Stimulated activated naive B cell treated with anti-CD40 and anti-IgM and Interleukin-4, amounts not matched to agents 10 μg/mL and 1 μg/mL and 100 μg/mL, for 72 hours (primary cell): ENCODE measurements around the gene ROCK2.
A peak's percentile ranks its signal among the peaks of the same experiment; 100 is the strongest.

Experiments used
- ATAC-seq, 2 donors: fragments of 150-1000 bp; cut with Tn5 transposase; replicated peaks; 2 replicates each; pipeline ENCODE4 v1.10.0; 2021; ENCODE audit warnings: moderate library complexity in 1 of 2
- DNase-seq: peaks from one replicate; pipeline ENCODE4 v3.0.0; 2021
- H3K27ac Mint-ChIP-seq: one replicate; pipeline ENCODE4 v1.8.0; 2022; ENCODE audit warnings: mild to moderate bottlenecking, mixed read lengths
- H3K27me3 Mint-ChIP-seq, 2 donors: one replicate each; pipeline ENCODE4 v1.8.0; 2022; ENCODE audit warnings: mixed read lengths in 2 of 2
- H3K36me3 Mint-ChIP-seq, 2 donors: one replicate each; pipeline ENCODE4 v1.8.0; 2022; ENCODE audit warnings: mixed read lengths in 2 of 2, mild to moderate bottlenecking in 1 of 2
- H3K4me1 Mint-ChIP-seq, 2 donors: one replicate each; pipeline ENCODE4 v1.8.0; 2022; ENCODE audit warnings: mixed read lengths in 2 of 2, mild to moderate bottlenecking in 1 of 2
- H3K4me3 Mint-ChIP-seq, 2 donors: one replicate each; pipeline ENCODE4 v1.8.0; 2022; ENCODE audit warnings: mild to moderate bottlenecking in 2 of 2, mixed read lengths in 2 of 2, moderate library complexity in 1 of 2
- H3K9me3 Mint-ChIP-seq, 2 donors: one replicate each; pipeline ENCODE4 v1.8.0; 2022; ENCODE audit warnings: mixed read lengths in 2 of 2, mild to moderate bottlenecking in 1 of 2

Gene ROCK2

DNA sequence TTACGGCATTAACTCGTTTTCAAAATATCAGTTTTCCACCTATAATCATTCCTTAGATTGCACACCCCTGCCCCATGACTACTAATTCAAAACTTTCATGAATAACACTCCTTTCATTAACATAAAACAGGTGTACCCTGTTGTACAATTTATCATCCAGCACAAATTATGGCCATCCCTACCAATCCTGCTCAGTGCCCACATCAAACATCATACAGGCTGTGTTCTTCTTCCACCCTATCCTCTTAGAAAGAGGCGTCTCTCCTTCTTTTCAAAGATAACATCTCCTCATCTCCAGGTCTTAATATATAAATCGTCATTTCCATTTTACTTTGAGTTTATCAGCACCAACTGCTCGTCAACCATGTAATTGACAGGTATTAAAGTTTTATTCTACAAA is 121.6 kb downstream of the ROCK2 start:
- DNase-seq = no peak
- Mint-ChIP-seq H3K4me1 (peaks cover 7 to 9% of the 10 kb centered on the region in 2 donors), H3K9me3 (peaks cover 0 to 4% of the 10 kb centered on the region in 2 donors), H3K27me3 (no peaks in the 10 kb centered on the region), H3K27ac (no peak overlapping the region), H3K4me3 (no peak overlapping the region), H3K36me3 (peaks cover 20 to 39% of the 10 kb centered on the region in 2 donors)
- ATAC-seq = no peak

GRCh38 chr2:11220445-11220844 is 124.0 kb downstream of the ROCK2 start:
- Mint-ChIP-seq H3K27ac (no peak overlapping the region), H3K36me3 (peaks cover 21 to 45% of the 10 kb centered on the region in 2 donors), H3K4me3 (no peak overlapping the region), H3K9me3 (peaks cover 0 to 1% of the 10 kb centered on the region in 2 donors), H3K4me1 (peaks cover 5 to 7% of the 10 kb centered on the region in 2 donors), H3K27me3 (no peaks in the 10 kb centered on the region)
- ATAC-seq = no peak
- no peak for DNase-seq

DNA sequence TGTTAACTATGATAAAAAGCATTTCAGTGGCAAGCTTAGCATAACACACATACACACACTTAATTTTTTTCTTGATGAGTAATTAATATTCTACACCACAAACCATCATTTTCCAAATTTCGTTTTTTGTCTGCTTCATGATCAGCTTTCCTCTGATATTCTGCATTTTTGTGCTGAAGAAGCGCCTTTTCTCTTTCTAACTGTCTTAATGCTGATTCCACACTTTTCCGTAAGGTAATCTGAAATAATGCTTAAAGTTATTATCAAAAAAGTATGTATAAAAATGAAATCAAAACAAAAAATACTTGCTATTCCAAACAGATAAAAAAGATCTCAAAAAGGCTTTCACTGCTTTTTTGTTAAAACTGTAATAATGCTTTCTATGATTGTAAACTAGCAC is 129.0 kb downstream of the ROCK2 start:
- Mint-ChIP-seq H3K9me3 (no peaks in the 10 kb centered on the region), H3K4me1 (no peaks in the 10 kb centered on the region), H3K27ac (no peak overlapping the region), H3K36me3 (peaks cover 21 to 50% of the 10 kb centered on the region in 2 donors), H3K27me3 (no peaks in the 10 kb centered on the region), H3K4me3 (no peak overlapping the region)
- ATAC-seq (no peak), DNase-seq (no peak)

- no peaks in the 10 kb centered on the region for H3K9me3 Mint-ChIP-seq
- ATAC-seq (no peak), DNase-seq (no peak)
- H3K4me3 Mint-ChIP-seq = no peak overlapping the region
- no peaks in the 10 kb centered on the region for H3K27me3 Mint-ChIP-seq
- no peak overlapping the region for H3K27ac Mint-ChIP-seq
- no peaks in the 10 kb centered on the region for H3K4me1 Mint-ChIP-seq
- H3K36me3 Mint-ChIP-seq = peaks cover 18 to 45% of the 10 kb centered on the region in 2 donors
Measured at GRCh38 chr2:11214770-11215169, 129.7 kb downstream of the ROCK2 start.

- no peaks in the 10 kb centered on the region for H3K4me1 Mint-ChIP-seq
- no peak for ATAC-seq
- H3K9me3 Mint-ChIP-seq = no peaks in the 10 kb centered on the region
- H3K4me3 Mint-ChIP-seq = no peak overlapping the region
- H3K27ac Mint-ChIP-seq = no peak overlapping the region
- DNase-seq = no peak
- H3K27me3 Mint-ChIP-seq = no peaks in the 10 kb centered on the region
- peaks cover 13 to 40% of the 10 kb centered on the region in 2 donors for H3K36me3 Mint-ChIP-seq
Measured at GRCh38 chr2:11213975-11214374, 130.5 kb downstream of the ROCK2 start.

- Mint-ChIP-seq H3K9me3 (no peaks in the 10 kb centered on the region), H3K27ac (no peak overlapping the region), H3K4me1 (no peaks in the 10 kb centered on the region), H3K36me3 (peaks cover 13 to 40% of the 10 kb centered on the region in 2 donors), H3K4me3 (no peak overlapping the region), H3K27me3 (no peaks in the 10 kb centered on the region)
- DNase-seq = no peak
- ATAC-seq = no peak
Measured at GRCh38 chr2:11213090-11213638, 131.3 kb downstream of the ROCK2 start.

DNA sequence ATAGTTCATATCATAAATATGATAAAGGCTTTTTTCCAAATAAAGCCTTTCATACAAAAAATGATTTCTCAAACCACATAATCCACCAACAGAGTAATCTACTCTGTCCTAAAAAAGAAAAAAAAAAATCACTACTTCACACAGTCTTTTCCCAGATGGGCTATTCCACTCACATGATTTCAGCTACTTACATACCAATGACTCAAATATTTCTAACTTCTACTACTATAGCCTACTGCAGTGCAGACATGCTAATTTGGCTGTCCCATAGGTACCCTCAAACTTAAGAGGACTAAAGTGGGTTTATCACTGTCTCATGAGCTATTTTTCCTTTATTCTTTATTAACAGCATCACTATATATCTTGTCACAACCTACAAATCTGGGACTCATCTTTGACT is 131.8 kb downstream of the ROCK2 start:
- no peak overlapping the region for H3K27ac Mint-ChIP-seq
- H3K4me1 Mint-ChIP-seq = no peaks in the 10 kb centered on the region
- no peak overlapping the region for H3K4me3 Mint-ChIP-seq
- no peaks in the 10 kb centered on the region for H3K9me3 Mint-ChIP-seq
- H3K36me3 Mint-ChIP-seq = peaks cover 13 to 40% of the 10 kb centered on the region in 2 donors
- DNase-seq (no peak), ATAC-seq (no peak)
- no peaks in the 10 kb centered on the region for H3K27me3 Mint-ChIP-seq

GRCh38 chr2:11208083-11208482 is 136.4 kb downstream of the ROCK2 start:
- no peak for ATAC-seq
- Mint-ChIP-seq H3K27me3 (no peaks in the 10 kb centered on the region), H3K27ac (no peak overlapping the region), H3K4me3 (no peak overlapping the region), H3K36me3 (peaks cover 8 to 29% of the 10 kb centered on the region in 2 donors), H3K9me3 (no peaks in the 10 kb centered on the region), H3K4me1 (peaks cover 8 to 14% of the 10 kb centered on the region in 2 donors)
- DNase-seq = no peak

GRCh38 chr2:11203480-11203879 is 141.0 kb downstream of the ROCK2 start:
- no peaks in the 10 kb centered on the region for H3K27me3 Mint-ChIP-seq
- DNase-seq (no peak), ATAC-seq (peak; percentile 87 to 94)
- H3K27ac Mint-ChIP-seq = peak overlapping the region; percentile 25
- H3K4me1 Mint-ChIP-seq = peaks cover 8 to 14% of the 10 kb centered on the region in 2 donors
- no peak overlapping the region for H3K4me3 Mint-ChIP-seq
- no peaks in the 10 kb centered on the region for H3K9me3 Mint-ChIP-seq
- peaks cover 8 to 40% of the 10 kb centered on the region in 2 donors for H3K36me3 Mint-ChIP-seq

DNA sequence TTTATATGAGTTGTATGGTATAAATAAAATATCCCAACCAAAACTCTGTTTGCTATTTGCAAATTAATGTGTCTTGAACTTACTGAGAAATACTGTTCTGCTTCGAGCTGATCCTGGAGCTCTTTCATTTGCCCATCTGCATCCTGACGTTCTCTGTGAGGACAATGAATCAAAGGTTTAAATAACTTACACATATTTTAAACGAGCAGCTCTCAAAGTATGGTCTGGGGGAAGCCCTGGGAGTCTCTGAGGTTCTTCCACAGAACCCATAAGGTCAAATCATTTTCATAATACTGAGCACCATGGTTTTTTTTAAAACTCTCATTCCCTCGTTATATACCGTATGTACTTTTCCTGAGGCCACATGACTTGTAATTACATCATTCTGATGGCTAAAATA is 142.5 kb downstream of the ROCK2 start:
- H3K4me1 Mint-ChIP-seq = peaks cover 8 to 14% of the 10 kb centered on the region in 2 donors
- no peak overlapping the region for H3K27ac Mint-ChIP-seq
- ATAC-seq (no peak), DNase-seq (no peak)
- peaks cover 8 to 37% of the 10 kb centered on the region in 2 donors for H3K36me3 Mint-ChIP-seq
- H3K4me3 Mint-ChIP-seq = no peak overlapping the region
- no peaks in the 10 kb centered on the region for H3K9me3 Mint-ChIP-seq
- no peaks in the 10 kb centered on the region for H3K27me3 Mint-ChIP-seq

DNA sequence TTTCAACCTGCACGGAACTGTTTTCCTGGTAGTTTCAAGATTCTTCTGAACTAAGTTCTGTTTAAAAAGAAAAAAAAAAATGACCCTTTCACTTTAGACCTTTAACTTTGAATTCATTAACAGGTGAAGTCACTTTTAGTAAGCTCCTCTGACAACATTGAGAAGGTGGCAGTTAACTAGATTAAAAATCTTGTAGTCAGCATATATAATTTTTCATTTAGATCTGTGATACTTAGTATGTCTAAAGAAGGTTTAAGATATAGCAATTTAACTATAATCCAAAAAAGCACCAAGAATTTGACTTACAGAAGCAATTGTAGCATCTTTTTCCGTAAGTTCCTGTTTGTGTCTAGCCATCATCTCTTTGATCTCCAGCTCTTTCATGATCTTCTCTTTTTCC is 143.8 kb downstream of the ROCK2 start:
- Mint-ChIP-seq H3K9me3 (no peaks in the 10 kb centered on the region), H3K27me3 (no peaks in the 10 kb centered on the region), H3K4me1 (peaks cover 8 to 14% of the 10 kb centered on the region in 2 donors), H3K27ac (no peak overlapping the region), H3K36me3 (peaks cover 13 to 40% of the 10 kb centered on the region in 2 donors), H3K4me3 (no peak overlapping the region)
- ATAC-seq = no peak
- DNase-seq = no peak

GRCh38 chr2:11196246-11196645 is 148.2 kb downstream of the ROCK2 start:
- no peak for ATAC-seq
- no peak overlapping the region for H3K27ac Mint-ChIP-seq
- no peak overlapping the region for H3K4me3 Mint-ChIP-seq
- no peaks in the 10 kb centered on the region for H3K4me1 Mint-ChIP-seq
- H3K36me3 Mint-ChIP-seq = peaks cover 22 to 37% of the 10 kb centered on the region in 2 donors
- no peaks in the 10 kb centered on the region for H3K27me3 Mint-ChIP-seq
- DNase-seq = no peak
- H3K9me3 Mint-ChIP-seq = no peaks in the 10 kb centered on the region

DNA sequence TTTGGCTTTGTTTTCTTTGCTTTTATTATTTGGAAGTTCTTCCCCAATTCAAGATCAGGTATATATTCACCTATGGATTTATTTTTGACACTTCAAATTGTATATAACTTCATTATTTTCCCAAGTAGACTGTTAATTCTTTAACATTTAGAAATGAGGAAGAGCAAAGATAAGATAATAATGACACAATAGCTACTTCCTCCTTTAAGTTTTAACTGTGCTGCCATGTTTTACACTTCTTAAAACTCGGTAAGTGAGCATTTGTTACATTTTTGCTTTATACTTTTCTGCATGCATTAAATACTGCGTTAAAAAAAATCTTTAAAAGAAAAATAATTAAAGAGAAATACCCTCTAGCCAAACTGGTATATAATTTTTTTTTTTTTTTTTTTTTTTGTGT is 156.7 kb downstream of the ROCK2 start:
- no peak overlapping the region for H3K27ac Mint-ChIP-seq
- no peaks in the 10 kb centered on the region for H3K4me1 Mint-ChIP-seq
- no peaks in the 10 kb centered on the region for H3K27me3 Mint-ChIP-seq
- ATAC-seq (no peak), DNase-seq (no peak)
- H3K36me3 Mint-ChIP-seq = peaks cover 16 to 29% of the 10 kb centered on the region in 2 donors
- H3K4me3 Mint-ChIP-seq = no peak overlapping the region
- H3K9me3 Mint-ChIP-seq = no peaks in the 10 kb centered on the region

GRCh38 chr2:11187083-11187619 is 157.3 kb downstream of the ROCK2 start:
- Mint-ChIP-seq H3K4me1 (no peaks in the 10 kb centered on the region), H3K36me3 (peaks cover 15 to 29% of the 10 kb centered on the region in 2 donors), H3K27me3 (no peaks in the 10 kb centered on the region), H3K27ac (no peak overlapping the region), H3K9me3 (no peaks in the 10 kb centered on the region), H3K4me3 (no peak overlapping the region)
- no peak for DNase-seq
- no peak for ATAC-seq

DNA sequence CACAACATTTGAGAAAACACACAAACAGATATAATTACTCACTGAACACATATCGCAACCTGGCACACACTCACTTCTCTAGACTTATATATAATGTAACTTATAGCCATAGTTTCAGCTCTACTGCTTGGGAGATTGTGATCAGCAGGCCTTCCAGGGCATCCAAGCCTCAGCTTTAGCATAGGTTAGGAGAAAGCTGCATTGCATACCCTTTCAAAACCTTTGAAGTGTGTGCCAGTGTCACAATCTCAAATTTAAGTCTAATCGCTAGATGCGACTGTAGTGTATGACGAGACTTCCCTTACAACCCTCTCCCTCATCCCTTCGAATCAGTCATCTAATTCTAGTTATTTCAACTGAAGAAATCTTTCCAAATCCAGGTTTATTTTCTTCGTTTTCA is 158.3 kb downstream of the ROCK2 start:
- no peaks in the 10 kb centered on the region for H3K4me1 Mint-ChIP-seq
- DNase-seq = no peak
- ATAC-seq = no peak
- H3K9me3 Mint-ChIP-seq = no peaks in the 10 kb centered on the region
- H3K4me3 Mint-ChIP-seq = no peak overlapping the region
- H3K27me3 Mint-ChIP-seq = no peaks in the 10 kb centered on the region
- no peak overlapping the region for H3K27ac Mint-ChIP-seq
- peaks cover 15 to 29% of the 10 kb centered on the region in 2 donors for H3K36me3 Mint-ChIP-seq
